ENCODE data around the gene IL15RA.
"Not testable (repeated sequence)": the region's sequence is repeated elsewhere in the genome, so short reads cannot be mapped to it uniquely, and the experiment has no call there.

IL15RA gene

GRCh38 chr10:5948208-5948585 is 29.1 kb downstream of the IL15RA start:
- DNase-seq: no peak

DNA sequence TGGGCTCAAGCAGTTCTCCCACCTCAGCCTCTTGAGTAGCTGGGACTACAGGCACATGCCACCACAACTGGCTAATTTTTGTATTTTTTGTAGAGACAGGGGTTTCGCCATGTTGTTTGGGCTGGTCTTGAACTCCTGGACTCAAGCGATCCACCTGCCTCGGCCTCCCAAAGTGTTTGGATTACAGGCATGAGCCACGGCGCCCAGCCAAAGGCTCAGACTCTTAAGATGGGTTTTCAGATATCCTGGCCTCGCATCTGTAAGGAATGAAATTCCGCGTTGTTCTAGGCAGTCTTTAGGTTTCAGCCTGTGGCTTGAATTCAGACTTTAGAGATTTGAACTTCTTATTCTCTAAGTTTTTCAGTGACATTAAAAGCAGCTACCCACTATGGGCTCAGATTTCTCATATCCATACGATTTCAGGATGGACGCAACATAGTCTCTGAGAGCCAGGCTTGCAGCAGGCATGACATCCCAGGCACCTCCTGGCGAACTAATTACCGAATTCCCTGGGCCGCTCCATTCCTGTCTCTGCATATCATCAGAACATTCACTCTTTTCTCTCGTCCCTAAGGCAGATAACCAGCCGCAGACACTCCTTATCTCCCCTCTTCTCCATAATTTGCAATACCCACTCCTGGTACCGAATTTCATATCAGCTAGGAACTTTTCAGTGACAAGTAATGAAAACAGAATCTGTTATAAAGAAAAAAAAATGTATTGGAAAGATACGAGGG is 29.7 kb downstream of the IL15RA start:
- DNase-seq: no peak

DNA sequence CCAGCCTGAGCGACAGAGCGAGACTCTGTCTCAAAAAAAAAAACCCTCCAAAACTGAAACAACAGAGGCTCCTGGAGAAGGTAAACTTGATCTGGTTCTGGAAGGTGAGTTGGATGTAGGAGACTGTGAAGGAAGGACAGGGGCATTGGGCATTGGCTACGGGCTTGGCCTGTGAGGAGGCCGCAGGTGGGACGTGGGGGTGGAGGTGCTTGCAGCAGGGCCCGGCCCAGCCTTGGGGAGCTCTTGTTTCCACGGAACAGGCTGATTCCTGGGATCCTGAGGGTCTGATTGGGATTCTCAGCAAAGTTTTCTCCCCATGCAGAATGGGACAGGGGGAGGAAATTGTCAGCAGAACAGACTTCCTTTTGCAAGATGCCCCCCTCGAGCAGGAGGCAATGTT is 30.6 kb downstream of the IL15RA start:
- DNase-seq: no peak

GRCh38 chr10:5946419-5946775 is 30.9 kb downstream of the IL15RA start:
- DNase-seq: not testable (repeated sequence)

DNA sequence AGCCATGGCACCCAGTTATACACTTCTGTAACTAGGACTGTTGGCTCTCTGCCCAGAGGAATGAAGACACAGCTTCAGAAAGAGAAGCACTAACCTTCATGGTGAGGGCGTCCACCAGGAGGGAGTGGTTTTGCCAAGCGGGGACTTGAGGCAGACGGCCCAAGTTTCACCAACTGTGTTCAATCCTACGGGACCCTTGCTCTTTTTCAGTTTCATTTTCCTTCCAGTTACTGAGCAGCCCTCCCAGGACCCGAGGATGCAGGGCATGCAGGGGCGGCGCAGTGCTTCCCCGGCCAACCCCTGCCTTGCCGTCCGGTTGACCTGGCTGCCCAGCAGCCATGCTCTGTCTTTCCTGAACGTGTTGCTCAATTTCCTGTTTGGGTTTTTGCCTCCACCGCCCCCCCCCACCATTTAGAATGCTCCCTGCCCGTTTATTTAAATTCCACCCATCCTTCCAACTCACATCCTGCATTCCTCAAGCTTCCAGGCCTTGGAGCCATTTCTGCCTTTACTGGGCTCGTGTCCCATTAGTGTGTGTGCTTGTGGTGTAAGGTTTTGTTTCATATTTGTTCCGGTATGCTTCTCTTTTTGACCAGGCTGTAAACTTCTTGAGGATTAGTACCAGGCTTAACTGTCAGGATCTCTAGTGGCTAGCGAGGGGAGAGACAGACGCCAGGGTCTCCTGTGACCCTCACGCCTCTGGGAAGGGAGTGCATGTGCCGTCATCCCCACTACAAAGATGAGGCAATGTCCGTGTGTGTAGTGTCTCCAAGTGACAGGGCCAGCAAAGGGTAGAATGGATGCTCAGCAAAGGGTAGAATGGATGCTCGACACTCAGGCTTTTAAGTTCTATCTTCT is 31.6 kb downstream of the IL15RA start:
- no peak for DNase-seq

- DNase-seq: no peak
Observed at GRCh38 chr10:5945190-5945509, 32.2 kb downstream of the IL15RA start.

GRCh38 chr10:5944389-5945189 is 32.8 kb downstream of the IL15RA start:
- DNase-seq: no peak

DNA sequence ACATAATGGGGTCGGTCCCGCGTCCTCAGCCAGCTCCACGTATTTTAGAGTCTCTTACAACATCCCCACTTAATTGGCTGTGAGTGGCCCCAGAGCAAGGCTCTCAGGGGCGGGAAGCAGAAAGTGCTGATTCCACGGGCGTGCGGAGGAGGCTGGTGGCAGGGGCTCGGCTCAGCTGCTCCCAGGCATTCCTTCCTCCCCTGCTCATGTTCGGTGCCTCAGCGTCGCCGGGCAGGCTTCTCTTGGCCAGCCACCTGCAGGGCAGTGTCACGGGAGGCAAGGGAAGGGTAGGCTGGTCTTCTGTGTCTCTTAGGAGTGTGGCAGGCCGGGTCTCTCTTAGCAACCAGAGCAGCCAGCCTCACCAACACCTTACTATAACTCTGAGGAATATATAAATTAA is 33.8 kb downstream of the IL15RA start:
- DNase-seq: no peak

DNA sequence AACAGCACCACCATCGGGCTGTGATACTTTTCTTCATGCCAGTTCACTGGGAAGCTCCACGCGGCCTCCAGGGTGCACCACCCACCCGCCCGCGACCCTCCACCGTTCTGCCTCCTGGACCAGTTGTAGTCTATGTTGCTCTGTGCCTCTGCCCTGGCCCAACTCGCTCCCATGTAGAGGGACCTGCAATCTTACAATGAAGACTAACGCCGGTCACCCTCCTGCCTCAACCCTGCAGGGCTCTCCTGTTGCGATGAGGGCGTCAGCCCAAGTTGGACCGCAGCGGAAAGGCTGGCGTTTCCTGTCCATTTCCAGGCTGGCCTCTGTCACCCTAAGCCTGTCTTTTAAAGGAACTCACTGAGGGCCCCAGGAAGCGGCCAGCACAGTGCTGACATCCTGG is 34.9 kb downstream of the IL15RA start:
- no peak for DNase-seq

DNA sequence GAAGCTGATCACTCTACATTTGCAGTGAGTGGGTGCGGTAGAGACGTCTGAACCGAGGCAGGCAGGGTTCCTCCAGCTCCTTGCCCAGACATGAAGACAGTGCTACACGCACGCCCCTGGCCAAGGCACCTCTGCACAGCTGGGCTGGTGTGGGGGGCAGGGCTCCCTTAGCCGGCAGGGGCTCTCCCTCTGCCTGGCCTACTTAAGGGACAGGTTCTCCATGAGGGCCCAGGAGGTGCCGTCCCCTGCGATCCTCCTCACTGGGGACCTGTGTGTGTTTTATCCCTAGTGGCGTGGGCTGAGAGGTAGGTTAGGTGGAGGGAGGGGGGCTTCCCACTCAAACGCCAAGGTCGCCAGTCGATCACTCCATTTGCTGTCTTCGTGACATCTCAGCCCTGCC is 35.3 kb downstream of the IL15RA start:
- DNase-seq: no peak

- DNase-seq: no peak
Observed at GRCh38 chr10:5941579-5941978, 35.8 kb downstream of the IL15RA start.

GRCh38 chr10:5940807-5941218 is 36.5 kb downstream of the IL15RA start:
- DNase-seq: no peak

DNA sequence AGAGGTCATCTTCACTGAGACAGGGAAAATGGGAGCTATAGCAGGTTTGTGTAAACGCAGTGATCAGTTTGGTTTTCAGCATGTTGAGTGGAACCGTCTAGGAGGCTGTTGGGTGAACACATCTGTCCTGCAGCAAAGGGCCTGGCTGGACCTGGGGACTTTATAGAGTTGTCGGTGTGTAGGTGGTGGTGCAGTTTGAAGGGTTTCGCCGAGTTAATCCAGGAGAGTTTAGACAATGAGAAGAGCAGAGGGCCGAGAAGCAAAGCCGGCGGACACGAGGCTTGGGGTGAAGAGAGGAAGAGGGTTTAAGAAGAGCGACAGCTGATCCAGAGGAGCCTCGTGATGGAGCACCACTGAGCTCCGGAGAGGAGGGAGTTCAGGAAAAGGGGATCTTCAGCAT is 39.1 kb downstream of the IL15RA start:
- no peak for DNase-seq

DNA sequence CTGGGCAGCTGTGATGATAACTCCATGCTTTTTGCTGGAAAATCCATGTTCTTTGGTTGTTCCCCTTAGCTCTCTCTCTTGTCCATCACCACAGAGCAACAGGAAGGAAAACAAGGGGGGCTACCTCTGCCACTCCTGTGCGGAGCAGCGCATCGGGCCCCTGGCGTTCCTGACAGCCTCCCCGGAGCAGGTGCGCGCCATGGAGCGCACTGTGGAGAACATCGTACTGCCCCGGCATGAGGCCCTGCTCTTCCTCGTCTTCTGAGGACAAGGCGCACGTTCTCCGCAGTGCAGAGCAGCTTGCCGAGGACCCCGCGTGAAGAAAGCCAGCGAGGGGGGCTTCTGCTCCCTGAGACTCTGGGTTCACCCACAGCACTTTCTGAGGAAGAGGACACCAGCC is 40.3 kb downstream of the IL15RA start:
- DNase-seq: no peak

DNA sequence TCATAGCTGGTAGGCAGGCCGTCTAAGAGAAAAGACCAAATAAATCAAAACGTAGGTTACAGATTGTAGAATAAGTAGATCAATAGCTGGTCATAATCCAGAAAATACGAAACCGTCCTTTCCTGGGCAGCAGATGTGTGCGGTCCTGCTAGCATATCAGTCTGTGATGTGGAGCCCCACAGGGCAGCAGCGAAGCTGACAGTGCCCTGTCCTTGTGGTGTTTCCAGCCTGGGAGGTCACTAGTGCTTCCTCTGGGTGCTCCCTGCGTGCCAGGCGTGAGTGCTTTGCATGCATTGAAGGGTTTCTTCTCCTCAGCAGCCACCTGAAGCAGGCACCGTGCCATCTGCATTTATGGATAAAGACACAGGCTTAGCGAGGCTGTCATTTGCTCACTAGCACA is 41.7 kb downstream of the IL15RA start:
- no peak for DNase-seq

GRCh38 chr10:5933909-5934546 is 43.3 kb downstream of the IL15RA start:
- no peak for DNase-seq

DNA sequence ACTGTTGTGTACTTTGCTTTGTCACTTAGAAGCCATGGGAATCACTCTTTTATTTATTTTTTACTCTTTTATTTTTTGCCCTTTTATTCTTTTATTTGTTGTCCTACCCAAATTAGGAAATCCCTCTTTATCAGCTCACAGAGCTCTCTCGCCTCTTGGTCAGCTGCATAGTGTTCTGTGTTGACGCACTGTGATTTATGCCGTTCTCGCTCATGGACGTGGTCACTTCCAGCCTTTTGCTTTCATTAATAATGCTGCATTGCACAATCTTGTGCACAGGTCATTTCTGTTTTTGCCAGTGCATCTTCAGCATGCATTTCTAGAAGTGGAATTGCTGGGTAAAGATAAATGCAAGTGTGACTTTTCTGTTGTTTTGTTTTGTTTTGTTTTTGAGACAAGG is 45.0 kb downstream of the IL15RA start:
- DNase-seq: no peak

DNA sequence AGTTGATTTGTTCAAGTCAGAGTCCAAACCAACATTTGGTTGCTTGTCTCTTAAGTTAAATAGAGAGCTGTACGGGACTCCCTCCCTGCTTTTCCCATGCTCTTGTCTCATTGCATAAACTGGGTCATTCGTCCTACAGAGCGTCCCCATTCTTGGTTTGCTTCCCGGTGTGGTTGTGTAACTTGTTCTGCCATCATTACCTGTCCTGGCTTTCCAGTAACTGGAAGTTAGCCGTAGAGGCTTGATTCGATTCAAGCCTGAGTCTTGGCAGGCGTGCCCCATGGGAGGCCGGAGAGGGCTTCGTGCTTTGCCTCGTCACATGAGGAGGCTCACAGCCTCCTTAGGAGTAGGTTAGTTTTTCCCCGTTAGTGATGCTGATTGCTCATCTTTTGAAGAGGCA is 47.1 kb downstream of the IL15RA start:
- DNase-seq: no peak

- DNase-seq: no peak
Observed at GRCh38 chr10:5929442-5929841, 47.9 kb downstream of the IL15RA start.

DNA sequence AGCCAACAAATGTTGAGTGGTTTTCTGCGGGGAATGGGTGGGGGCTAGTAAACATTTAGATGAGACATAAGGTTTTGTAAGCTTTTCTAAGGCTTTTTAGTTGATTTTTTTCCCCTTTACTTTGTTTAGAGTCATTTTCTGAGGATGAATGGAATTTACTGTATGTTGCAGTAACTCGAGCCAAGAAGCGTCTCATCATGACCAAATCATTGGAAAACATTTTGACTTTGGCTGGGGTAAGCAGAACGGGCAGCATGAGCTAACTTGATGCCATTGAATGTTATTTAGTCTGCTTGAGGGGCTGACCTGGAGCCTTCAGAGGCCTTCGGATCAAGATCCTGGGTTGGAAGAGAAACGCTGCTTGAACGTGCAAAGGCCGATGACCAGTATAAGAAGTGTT is 50.0 kb downstream of the IL15RA start:
- no peak for DNase-seq

DNA sequence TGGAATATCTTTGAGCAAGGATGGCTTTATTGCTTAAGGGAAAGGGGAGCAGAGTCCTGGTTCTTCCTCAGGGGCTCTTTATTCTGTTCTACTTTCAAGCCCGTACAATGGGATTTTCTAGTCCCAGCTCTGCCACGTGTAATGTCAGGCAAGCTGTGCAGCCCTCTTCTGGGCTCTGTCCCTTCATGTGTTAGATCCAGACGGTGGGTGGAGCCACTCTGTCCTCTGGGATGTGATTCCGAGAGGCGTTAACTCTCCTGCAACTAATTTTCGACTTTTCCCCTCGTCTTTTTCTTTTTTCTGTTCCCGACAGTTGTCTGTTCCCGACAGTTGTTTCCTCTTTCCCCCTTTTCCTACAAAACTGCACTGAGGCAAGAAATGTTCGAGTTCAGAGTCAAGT is 52.5 kb downstream of the IL15RA start:
- no peak for DNase-seq

DNA sequence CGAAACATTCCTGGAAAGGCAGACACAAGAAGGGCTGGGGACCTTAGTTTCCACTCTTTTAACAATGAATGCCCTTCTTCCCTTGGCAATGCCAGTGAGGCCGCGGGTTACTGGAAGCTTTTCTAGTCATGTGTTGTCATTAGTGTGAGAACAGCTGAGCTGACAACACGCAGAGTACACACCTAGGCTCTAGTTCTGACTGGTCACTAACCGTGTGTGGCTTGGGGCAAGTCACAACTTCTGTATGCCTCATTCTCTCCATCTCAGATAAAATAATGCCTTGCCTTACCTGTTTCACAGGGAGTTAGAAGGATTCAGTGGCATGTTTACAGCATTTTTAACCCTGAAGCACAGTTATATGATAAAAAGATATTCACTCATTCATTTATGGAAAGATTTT is 55.6 kb downstream of the IL15RA start:
- DNase-seq: no peak

GRCh38 chr10:5919568-5919967 is 57.8 kb downstream of the IL15RA start:
- no peak for DNase-seq

Data from activated T-cell treated with anti-CD3 and anti-CD28 coated beads, Interleukin-2, amount 50 U/mL, for 1 hour (primary cell).